ENCODE measurements around the gene SLC30A9.

Gene SLC30A9

DNA sequence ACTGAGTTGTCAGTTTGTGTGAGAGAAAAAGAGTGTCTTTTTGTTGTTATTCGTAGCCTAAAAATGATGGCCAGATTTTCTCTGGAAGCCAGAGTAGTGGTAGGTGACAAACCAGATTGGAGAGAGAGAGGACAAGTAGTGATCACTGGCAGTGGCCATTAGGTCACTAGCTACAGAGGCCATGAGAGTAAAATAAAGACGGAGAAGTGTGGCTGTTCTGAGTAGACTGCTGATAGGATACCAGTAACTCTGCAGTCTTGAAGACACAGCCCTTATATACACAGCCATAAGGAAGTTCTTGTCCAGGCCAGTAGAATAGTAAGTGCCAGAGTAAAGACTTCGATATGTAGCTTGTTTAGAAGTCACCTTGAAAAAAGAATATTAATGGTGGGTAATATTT lies 7.7 kb downstream of the SLC30A9 start:
- in situ Hi-C loops (cut with MboI; ENCODE audit: low sequenced_read_pairs) = no loop called here

DNA sequence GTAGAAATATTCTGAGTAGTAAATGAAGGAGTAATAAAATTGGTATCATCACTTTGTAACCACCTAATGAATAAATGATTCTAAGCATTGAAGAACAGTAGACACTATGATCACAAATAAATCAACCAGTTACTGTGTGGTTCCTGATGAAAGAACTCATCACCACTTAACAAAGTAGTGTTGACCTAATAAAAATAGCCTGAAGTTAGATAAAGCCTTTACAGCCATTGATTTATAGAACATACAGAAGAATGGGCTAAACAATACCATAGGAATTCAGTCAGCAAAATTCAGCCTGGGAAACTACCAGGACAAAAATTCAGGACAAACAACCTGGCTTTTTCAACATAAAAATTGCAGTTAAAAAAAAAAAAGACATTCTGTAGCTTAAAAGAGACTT lies 9.0 kb downstream of the SLC30A9 start:
- in situ Hi-C loops (cut with MboI; ENCODE audit: low sequenced_read_pairs) = no loop called here

DNA sequence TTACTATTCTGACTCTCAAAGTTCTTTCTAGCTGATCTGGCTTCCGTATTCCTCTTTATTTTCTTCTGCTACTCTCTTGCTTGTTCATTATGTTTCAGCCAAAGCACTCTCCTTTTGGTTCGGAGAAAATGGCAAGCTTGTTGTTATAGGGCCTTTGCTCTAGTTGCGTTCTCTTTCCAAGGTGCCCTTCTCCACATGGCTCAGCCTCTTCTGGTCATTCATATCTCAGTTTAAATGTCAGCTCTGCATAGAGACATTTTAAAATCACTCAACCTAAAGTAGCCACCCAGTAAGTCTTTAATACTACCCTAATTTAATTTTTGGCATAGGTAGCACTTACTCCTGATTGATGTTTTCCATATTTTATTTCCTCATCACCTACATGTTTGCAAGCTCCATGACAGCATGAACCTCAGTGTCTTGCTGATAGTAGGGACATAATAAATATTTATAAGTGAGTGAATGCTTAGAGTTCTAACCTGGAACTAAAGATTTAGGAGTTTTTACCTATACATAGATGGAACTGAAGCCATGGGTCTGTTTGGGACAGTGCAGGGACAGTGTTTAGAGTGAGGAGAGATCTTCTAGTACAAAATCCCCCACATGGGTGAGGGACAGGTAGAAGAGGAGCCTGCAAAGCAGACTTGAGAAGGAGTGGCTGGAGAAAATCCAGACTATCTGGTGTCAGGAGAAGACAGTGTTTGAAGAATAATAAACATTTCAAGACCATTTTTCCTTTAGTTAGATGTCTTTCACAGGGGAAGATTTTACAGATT lies 17.9 kb downstream of the SLC30A9 start:
- in situ Hi-C loops (cut with MboI; ENCODE audit: low sequenced_read_pairs) = no loop called here

DNA sequence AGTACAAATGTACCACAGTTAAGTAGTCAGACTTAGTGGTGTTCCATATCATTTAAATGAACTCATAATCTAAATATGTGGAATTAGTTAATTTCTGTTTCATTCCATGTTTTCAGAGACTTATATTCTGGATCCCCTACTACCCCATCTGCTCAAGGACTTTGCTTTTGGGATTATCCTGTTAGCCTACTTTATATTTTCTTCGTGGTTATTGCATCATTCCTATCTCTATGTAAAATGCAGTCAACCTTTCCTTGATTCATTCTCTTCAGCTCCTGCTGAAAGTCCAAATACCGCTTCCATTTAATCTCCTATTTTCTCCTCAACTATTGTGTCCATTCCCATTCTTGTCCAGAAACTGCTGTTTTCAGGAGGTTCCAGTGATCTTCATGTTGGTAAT lies 25.1 kb downstream of the SLC30A9 start:
- in situ Hi-C loops (cut with MboI; ENCODE audit: low sequenced_read_pairs) = no loop called here

DNA sequence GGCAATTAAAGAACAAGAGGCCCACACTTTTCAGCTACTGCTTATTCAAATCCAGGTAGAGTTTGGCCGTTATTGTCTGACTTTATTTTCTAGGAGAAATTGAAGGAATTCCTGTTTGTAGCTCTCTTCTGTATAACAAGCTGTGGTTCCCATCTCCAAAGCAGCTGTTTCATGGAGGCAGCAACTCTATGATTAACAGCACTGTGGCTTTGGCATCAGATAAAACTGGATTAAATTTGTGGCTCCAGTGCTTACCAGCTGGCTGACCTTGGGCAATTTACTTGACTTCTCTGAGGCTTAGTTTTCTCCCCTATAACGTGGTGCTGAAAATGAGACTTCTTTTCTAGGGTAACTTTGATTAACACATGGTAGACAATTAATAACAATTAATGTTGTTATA lies 28.1 kb downstream of the SLC30A9 start:
- in situ Hi-C loops (cut with MboI; ENCODE audit: low sequenced_read_pairs) = no loop called here

DNA sequence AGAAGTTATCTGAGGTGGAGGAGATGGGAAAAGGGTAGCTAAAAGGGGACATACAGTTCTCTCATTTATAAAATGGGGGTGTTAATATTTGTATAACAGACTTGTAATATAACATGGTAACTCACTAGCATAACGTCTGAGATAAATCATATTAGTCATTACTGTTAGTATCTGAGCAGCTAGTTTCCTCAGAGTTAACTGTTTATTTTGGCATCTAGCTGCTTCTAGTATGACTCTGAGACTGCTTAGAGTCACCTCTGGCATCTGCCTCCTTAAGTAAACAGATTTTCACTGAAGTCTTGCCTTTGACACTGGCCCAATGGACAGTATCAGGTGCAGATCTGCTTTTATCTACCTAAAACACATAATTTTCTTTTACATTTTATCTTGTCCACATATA lies 58.1 kb downstream of the SLC30A9 start:
- in situ Hi-C loops (cut with MboI; ENCODE audit: low sequenced_read_pairs) = no loop called here

DNA sequence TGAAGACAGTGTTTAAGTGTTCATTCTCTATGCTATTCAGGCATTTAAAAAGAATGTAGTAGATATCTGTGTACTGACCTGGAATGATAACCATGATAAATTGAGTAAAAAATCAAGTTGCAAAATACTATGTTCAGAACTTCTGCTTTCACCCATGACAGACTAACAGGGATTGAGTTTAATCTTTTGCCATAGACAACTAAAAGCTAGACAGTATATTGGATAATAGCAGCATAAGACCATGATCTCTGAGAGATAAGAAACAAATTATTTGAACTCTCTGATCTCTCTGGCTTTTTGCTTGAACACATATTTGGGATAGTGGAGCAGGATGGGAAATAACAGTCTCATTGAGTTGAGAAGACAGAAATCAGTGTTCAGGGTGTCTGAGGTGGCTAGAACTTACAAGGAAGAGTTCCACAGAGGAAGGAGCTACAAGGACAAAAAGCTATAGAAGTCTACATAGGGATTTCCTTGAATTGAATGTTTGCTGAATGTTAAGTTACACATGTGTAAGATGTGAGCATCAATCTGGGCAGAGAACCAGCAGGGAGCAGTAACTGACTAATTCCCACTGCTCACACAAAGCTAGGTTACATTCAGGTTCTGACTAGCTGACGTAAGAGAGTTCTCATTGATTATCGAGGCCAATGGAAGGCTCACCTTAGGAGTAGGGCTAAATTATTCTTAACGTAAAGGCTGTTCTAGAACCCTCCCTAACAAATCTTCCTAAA lies 60.4 kb downstream of the SLC30A9 start:
- in situ Hi-C loops (cut with MboI; ENCODE audit: low sequenced_read_pairs) = no loop called here

DNA sequence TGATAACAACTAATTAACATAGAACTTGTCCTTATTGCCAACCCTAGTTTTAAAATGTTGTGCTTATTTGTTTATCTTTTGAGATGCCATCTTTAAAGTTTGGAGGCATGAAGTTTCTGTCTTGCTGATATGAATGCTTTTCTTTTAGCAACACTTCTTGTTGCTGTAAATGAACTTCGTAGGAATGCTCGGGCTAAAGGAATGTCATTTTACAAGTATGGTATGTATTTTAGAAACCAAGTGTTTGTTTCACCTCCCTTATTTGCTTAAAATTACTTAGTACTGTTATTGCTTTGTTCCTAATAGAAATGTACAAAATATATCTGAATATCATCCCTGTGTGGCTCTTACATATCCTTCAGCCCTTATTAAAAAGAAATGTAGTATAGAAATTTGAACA lies 76.1 kb downstream of the SLC30A9 start:
- in situ Hi-C loops (cut with MboI; ENCODE audit: low sequenced_read_pairs) = no loop called here

DNA sequence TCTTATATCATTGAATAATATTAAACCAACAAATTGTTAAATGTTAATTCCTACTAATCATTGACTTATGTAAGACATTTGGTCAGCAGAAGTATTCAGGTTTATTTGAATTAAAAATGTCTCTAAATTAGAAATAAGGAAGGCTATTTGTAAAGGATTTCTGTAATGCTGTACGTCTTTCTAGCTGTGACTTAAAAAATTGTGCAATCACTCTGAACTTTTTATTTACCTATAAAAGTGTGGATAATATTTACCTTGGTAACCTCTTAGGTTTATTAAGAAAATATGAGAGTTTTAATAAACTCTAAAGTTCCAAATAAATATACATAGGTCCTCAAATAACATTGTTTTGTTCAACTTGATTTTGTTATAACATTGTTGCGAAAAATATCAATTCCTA lies 76.9 kb downstream of the SLC30A9 start:
- in situ Hi-C loops (cut with MboI; ENCODE audit: low sequenced_read_pairs) = no loop called here

DNA sequence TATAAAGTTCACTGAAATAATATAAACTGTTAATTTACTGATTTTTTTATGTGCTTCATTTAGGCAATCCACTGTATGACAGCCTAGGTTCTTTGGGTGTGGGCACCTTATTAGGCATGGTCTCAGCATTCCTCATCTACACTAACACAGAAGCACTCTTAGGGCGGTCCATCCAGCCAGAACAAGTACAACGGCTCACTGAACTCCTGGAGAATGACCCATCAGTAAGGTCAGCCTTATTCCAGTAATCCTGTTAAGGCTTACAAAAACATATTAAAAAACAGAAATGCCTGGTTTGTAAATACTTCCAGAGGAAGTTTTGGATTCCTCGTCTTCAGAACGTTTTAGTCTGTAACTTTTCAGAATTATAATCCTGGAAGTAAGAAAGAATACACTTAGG lies 80.1 kb downstream of the SLC30A9 start:
- in situ Hi-C loops (cut with MboI; ENCODE audit: low sequenced_read_pairs) = no loop called here

DNA sequence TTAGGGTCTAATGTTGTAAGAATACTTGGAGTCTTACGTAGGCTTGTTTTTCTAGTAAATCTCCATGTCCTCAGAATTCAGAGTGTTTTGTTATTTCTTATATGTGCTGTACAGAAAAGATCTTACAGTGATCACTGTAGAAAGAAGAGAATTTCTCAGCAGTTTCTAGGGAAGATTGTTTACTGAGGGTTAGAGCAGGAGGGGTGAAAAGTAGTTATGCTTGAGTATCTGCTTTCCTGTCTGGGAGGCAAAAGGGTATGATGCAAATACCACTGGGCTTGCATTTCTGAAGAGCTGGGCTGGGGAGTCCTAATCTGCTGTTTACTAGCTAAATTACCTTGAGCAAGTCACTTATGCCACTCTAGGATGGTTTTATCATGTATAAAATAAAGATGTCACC lies 84.0 kb downstream of the SLC30A9 start:
- in situ Hi-C loops (cut with MboI; ENCODE audit: low sequenced_read_pairs) = no loop called here

DNA sequence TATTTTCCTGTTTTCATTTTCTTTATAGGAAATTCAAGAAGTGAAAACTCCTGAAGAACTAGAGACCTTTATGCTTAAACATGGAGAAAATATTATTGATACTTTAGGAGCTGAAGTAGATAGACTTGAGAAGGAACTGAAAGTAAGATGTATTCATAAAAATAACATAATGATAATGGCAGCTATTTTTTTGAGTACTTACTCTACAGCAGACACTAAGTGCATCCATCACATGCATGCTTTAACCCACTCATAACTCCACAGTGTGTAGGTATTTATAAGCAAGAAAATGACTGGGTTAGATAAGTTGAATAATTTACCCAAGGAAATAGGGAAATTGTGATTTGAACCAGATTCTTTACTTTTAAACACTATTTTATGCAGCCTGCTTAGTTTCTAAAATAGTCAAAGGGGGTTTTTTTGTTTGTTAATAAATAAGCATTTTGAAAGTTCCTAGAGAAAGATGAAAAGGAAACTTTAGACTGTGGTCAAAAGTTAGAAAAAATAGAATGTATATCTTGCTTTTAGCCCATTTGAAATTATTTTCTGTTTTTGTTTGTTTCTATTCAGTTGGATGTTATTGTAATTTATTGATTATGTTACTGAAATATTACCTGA lies 88.0 kb downstream of the SLC30A9 start:
- in situ Hi-C loops (cut with MboI; ENCODE audit: low sequenced_read_pairs) = no loop called here

DNA sequence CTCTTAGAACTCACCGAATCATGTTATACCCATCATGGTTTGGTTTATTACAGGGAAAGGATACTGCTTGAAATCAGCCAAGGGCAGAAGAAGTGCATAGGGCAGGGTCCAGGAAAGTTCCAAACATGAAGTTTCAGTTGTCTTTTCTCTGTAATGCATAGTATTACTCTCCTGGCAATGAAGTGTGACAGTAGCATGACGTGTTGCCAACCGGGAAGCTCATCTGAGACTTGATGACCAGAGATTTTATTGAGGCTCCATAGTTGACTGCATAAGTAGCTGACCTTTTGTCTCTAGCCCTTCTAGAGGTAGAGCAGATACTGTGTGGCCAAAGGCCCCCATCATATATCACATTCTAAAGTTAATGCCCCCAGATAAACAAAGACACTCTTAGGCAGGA lies 90.0 kb downstream of the SLC30A9 start:
- in situ Hi-C loops (cut with MboI; ENCODE audit: low sequenced_read_pairs) = no loop called here

DNA sequence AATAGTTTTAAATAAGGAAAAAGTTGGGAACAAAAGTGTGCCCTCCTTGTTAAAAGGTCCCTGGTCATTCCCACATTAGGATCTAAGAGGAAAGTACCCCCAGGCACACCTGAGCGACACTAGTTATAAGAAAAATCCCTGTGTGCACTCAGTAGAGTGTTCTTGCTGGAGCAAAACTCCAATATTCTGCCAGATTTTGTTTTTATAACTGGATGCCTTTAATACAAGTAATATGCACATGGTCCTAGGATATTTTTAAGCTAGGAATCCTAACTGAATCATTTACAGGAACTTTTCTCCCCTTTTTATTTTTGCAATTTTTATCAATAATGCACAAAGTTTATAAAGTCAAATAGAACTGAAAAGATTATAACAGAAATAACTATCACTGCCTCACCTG lies 93.5 kb downstream of the SLC30A9 start:
- in situ Hi-C loops (cut with MboI; ENCODE audit: low sequenced_read_pairs) = no loop called here

DNA sequence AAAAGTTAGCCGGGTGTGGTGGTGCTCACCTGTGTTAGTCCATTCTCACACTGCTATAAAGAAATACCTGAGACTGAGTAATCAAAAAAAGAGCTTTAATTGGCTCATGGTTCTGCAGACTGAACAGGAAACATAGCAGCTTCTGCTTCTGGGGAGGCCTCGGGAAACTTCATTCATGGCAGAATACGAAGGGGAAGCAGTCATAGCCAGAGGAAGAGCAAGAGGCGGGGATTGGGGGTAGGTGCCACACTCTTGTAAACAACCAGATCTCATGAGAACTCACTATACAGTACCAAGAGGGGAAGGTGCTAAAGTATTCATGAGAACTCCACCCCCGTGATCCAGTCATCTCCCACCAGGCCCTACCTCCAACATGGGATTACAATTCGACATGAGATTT lies 98.1 kb downstream of the SLC30A9 start:
- in situ Hi-C loops (cut with MboI; ENCODE audit: low sequenced_read_pairs) = no loop called here

DNA sequence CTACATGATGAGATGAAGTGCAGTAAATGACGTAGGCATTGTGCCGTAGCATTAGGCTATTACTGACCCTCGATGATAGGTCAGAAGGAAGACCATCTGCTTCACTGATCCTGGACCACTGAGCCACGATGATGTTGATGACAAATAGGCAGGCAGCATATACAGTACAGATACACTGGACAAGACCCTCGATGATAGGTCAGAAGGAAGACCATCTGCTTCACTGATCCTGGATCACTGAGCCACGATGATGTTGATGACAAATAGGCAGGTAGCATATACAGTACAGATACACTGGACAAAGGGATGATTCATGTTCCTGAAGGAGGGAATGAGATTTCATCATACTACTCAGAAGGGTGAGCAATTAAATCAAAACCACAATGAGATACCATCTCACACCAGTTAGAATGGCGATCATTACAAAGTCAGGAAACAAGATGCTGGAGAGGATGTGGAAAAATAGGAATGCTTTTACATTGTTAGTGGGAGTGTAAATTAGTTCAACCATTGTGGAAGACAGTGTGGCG lies 111.2 kb downstream of the SLC30A9 start:
- in situ Hi-C loops (cut with MboI; ENCODE audit: low sequenced_read_pairs) = no loop called here

DNA sequence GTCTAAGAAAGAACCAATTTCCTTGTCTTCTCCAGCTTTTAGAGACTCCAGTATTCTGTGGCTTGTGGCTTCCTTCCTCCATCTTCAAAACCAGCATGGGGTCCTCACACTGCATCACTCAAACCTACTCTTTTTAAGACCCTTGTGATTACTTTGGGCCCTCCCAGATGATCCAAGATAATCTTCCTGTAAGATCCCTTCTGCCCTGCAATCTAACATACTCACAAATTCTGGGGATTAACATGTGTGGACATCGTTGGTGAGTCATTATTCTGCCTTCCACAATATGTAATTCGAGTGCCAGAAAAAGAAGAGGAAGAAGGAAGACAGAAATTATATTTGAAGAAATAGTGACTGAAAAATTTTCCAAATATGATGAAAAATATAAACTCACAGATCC lies 114.2 kb downstream of the SLC30A9 start:
- in situ Hi-C loops (cut with MboI; ENCODE audit: low sequenced_read_pairs) = no loop called here

DNA sequence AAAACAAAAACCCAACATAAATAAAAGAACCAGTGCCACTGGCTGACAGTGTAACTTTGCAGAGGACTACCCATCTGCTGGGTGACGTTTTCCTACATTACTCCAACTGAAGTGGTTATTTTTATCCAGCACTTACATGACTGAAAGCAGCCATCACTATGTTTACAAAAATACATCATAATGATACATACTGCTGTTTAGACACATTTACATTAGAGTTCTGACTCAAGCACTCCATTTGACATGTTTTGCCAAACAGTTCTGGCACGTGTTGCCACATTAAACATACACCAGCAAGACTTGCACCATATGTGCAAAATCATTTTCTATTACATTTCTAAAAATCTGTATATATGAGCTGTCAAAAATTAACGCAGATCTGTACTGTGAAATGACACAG lies 122.5 kb downstream of the SLC30A9 start:
- in situ Hi-C loops (cut with MboI; ENCODE audit: low sequenced_read_pairs) = no loop called here

DNA sequence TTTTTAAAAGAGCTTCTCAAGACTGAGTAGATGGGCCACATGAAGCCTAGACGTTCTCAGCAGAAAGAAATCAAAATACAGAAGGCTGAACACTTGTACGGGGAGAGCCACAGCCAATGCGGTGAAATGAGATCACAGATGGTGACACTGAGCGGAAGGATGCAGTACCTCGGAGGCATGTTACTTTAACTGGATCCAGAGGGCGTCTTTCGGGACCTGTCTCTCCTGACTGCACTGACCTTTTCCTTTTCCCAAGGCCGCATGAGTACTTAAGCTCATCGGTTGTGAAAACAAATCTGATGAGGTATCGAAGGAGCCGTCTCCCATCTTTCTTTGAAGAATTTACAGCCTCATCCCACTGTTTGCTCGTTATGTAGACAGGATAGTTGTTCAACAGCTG lies 129.6 kb downstream of the SLC30A9 start:
- in situ Hi-C loops (cut with MboI; ENCODE audit: low sequenced_read_pairs) = no loop called here

DNA sequence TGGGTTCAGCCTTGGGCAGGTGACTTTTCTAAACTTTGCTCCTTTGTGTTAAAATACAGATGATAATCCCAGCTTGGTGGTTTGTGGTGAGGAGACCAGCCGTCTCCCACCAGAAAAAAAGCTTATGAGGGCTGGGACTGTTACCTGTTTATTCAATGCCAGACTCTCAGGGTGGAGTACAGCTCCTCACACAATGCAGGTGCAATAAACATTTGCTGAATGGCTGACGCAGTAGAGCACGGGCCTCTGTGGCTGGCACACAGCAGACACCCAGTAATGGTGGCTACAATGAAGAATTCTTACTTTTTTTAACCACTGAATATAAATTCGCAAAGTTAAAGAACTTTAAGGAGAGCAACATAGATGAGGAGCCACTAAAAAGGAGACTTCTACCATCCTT lies 131.9 kb downstream of the SLC30A9 start:
- in situ Hi-C loops (cut with MboI; ENCODE audit: low sequenced_read_pairs) = no loop called here

DNA sequence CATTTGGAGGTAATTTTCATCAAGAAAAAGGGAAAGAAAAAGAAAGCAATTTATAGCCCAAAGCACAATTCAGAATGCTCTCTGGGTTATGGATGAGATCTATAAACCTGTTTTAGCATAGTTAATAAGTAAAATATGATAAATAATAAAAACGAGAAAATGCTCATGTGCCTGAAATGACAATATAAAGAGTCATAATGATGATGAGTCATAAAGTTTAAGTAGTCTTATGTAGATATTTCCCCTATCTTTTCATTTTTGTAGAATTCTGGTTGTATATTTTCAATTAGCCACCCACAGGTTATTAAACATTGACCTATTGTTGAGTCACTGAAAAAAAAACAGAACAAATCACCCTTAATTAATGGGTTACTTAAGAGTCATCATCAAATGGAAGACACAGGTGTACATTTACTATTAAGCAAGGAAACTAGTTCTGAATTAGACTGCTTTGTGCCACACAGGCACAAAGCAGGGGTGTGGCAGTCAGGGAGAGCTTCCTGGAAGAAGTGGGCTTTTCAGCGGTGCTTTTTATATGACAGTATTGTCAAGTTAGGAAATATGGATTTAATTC lies 132.8 kb downstream of the SLC30A9 start:
- in situ Hi-C loops (cut with MboI; ENCODE audit: low sequenced_read_pairs) = no loop called here

DNA sequence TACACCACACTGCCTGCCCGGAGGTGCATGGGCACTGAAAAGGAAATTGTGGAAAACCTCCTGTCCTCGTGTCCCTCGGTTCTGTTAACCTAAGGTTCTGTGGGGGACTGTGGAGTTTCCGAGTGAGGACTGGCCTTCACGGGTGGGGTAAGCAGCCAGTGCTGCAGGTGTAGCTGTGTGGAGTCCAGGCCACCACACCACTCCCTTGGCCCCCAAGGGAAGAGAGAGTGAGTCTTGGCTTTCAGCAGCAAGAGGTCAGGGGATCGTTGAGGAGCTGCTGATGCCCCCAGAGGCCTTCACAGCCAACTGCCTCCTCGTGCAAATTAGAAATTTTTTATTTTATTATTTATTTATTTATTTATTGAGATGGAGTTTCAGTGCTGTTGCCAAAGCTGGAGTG lies 141.8 kb downstream of the SLC30A9 start:
- in situ Hi-C loops (cut with MboI; ENCODE audit: low sequenced_read_pairs) = no loop called here
